Transverse colon (tissue), 4 donors: ENCODE results near the gene ATP13A5. TPM values are rescaled to one million over a fixed set of nuclear protein-coding genes. Genes with fewer than 3 reads are reported as not detected.

Source experiments
- DNase-seq: peaks from one replicate; pipeline ENCODE4 v3.0.0-alpha.2; 2019
- H3K27ac ChIP-seq, 4 donors: fragments of 200-600 bp; sonication (generic); 2 replicates each; pipeline ENCODE4 v1.5.1; 2016 to 2018; ENCODE audit warnings: inconsistent platforms in 4 of 4
- H3K27me3 ChIP-seq: fragments of 200-600 bp; sonication (generic); 2 replicates; pipeline ENCODE4 v1.5.1; 2017; ENCODE audit warnings: inconsistent platforms
- H3K36me3 ChIP-seq, 4 donors: fragments of 200-600 bp; sonication (generic); 2 replicates each; pipeline ENCODE4 v1.5.1; 2017 to 2019; ENCODE audit warnings: inconsistent platforms in 4 of 4
- H3K4me1 ChIP-seq, 4 donors: fragments of 200-600 bp; sonication (generic); 2 replicates each; pipeline ENCODE4 v1.5.1; 2017 to 2020; ENCODE audit warnings: inconsistent platforms in 4 of 4
- H3K4me3 ChIP-seq, 4 donors: fragments of 200-600 bp; sonication (generic); 1 replicate in 1 of 4; 2 replicates in 3 of 4; pipeline versions ENCODE4 v1.5.1 to v1.6.1; 2017 to 2019; ENCODE audit warnings: inconsistent platforms in 4 of 4
- H3K9me3 ChIP-seq, 2 donors: fragments of 200-600 bp; sonication (generic); 2 replicates each; pipeline ENCODE4 v1.5.1; 2017 to 2019; ENCODE audit warnings: inconsistent platforms in 2 of 2
- EP300 ChIP-seq: sonication (generic); formaldehyde crosslinking; IDR thresholded peaks from one replicate; pipeline ENCODE4 v1.6.1; 2017; ENCODE audit warnings: antibody characterized with exemption, low read depth
- POLR2A ChIP-seq: fragments of 450-650 bp; IDR thresholded peaks from one replicate; pipeline ENCODE4 v1.6.1; 2016; ENCODE audit warnings: antibody characterized with exemption, mild to moderate bottlenecking, moderate library complexity
- POLR2AphosphoS5 ChIP-seq, 3 donors: sonication (generic); formaldehyde crosslinking; IDR thresholded peaks; one replicate each; pipeline ENCODE4 v1.6.1; 2016; ENCODE audit warnings: antibody characterized with exemption in 3 of 3
- WGBS, 2 donors: methylation state at CpG; one replicate each; pipeline ENCODE4 v1.1.5; 2018; ENCODE audit warnings: low coverage in 1 of 2; 5-methylcytosine and 5-hydroxymethylcytosine counted together
- in situ Hi-C, 4 donors: fragments of 200-750 bp; cut with MboI; loops; one replicate each; pipeline versions ENCODE4 v1.15.0 to v1.15.1; 2017; ENCODE audit warnings: low sequenced_read_pairs in 3 of 4, low pct_ligation_motif_present in 1 of 4, low pct_unique_long_range_greater_than_20kb in 1 of 4
- intact Hi-C: fragments of 100-400 bp; cut with DNase I; formaldehyde crosslinking; loops from one replicate; pipeline ENCODE4 v1.15.1; 2023; ENCODE audit warnings: low total_unique reads
- total RNA-seq, 4 donors: library from RNA; depleted of rRNA; stranded (reverse); fragments of >200 nt; gene quantifications; one replicate each; pipeline ENCODE4 v1.1.0, GENCODE V29; 2016
- TF ChIP-seq, protein P1 (sequence below), 5 experiments: fragments of 200-600 bp in 3 of 5; fragments of 450-650 bp in 2 of 5; sonication (generic) in 3 of 5; IDR thresholded peaks; 1 replicate in 2 of 5; 2 replicates in 3 of 5; pipeline ENCODE4 v1.5.1; 2016 to 2017; ENCODE audit warnings: antibody characterized with exemption in 5 of 5, inconsistent platforms in 3 of 5, mild to moderate bottlenecking in 2 of 5, moderate library complexity in 1 of 5

ATP13A5 gene
- total RNA-seq, 4 donors from 2014 or later: not detected

DNA sequence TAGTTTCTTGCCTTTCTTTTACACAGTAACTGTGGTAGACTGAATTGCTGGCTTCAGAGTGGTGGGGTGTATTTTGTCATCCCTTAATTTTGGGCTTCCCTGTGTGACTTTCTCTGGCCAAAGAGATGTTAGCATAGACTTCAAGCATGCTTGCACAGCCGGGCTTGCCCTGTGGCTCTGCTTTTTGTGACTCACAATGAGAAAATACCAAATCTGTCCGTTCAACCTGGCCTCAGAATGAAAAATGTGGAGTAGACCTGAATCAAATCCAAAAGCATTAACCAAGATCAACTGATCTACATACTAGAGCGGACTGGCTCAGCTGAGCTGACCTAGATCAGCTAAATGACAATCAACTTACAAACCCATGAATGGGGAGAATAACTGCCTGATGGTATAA lies 86.2 kb downstream of the ATP13A5 start:
- Histone ChIP-seq H3K27me3 (no peaks in the 10 kb centered on the region), H3K9me3 (no peaks in the 10 kb centered on the region), H3K4me3 (no peak overlapping the region), H3K27ac (no peak overlapping the region), H3K4me1 (no peaks in the 10 kb centered on the region), H3K36me3 (no peaks in the 10 kb centered on the region)
- in situ Hi-C loops: no loop called here
- WGBS, 2 donors: 60 to 69% methylated on average over 3 of the region's 3 CpGs
- no peak for DNase-seq
- intact Hi-C loops: no loop called here
- no peak for TF ChIP-seq EP300
- TF ChIP-seq POLR2A: no peak
- no peak for TF ChIP-seq POLR2AphosphoS5 (IDR thresholded peaks at IDR 0.05)
- TF ChIP-seq, protein P1, sequence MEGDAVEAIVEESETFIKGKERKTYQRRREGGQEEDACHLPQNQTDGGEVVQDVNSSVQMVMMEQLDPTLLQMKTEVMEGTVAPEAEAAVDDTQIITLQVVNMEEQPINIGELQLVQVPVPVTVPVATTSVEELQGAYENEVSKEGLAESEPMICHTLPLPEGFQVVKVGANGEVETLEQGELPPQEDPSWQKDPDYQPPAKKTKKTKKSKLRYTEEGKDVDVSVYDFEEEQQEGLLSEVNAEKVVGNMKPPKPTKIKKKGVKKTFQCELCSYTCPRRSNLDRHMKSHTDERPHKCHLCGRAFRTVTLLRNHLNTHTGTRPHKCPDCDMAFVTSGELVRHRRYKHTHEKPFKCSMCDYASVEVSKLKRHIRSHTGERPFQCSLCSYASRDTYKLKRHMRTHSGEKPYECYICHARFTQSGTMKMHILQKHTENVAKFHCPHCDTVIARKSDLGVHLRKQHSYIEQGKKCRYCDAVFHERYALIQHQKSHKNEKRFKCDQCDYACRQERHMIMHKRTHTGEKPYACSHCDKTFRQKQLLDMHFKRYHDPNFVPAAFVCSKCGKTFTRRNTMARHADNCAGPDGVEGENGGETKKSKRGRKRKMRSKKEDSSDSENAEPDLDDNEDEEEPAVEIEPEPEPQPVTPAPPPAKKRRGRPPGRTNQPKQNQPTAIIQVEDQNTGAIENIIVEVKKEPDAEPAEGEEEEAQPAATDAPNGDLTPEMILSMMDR (IDR thresholded peaks at IDR 0.05): no peak

DNA sequence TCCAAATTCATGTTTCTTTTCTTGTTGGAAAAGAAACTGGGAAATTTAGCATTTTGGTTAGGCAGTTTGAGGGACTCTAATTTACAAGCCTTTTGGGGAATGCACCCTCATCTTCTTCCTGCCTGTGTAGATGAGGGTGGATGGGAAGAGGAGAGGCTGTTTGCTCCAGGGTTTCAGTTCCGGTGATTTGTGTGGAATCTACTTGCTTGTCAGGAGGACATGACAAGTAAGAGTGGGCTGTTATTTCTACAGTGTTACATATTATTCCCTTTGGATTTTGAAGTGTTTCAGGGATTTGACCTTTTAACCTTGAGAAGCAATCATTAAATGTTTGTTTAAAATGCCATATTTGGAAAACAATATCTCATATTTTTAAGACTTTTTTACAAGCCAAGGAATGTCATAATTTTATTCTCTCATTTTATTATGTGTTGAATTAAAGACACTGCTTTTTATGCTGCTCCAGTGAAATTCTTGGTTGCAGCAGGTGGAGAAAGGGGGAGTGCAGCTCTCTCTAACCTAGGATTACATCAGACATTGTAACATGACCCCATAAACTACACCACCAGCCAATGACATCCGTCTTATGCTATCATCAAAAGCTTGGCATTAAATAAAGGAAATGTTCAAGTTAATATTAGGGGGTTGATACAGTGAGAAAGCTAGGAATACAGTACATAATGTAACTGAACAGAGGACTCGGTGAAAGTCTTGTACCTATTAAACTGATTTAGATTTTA lies 107.3 kb downstream of the ATP13A5 start:
- WGBS, 2 donors: 75 to 83% methylated on average over 3 of the region's 3 CpGs
- Histone ChIP-seq H3K27ac (no peak overlapping the region), H3K4me1 (no peaks in the 10 kb centered on the region), H3K27me3 (no peaks in the 10 kb centered on the region), H3K4me3 (no peak overlapping the region), H3K36me3 (no peaks in the 10 kb centered on the region), H3K9me3 (no peaks in the 10 kb centered on the region)
- DNase-seq: no peak
- in situ Hi-C loops: no loop called here
- TF ChIP-seq, protein P1 (IDR thresholded peaks at IDR 0.05): no peak
- TF ChIP-seq EP300 (no peak), POLR2AphosphoS5 (IDR thresholded peaks at IDR 0.05) (no peak), POLR2A (no peak)
- intact Hi-C loops: no loop called here

DNA sequence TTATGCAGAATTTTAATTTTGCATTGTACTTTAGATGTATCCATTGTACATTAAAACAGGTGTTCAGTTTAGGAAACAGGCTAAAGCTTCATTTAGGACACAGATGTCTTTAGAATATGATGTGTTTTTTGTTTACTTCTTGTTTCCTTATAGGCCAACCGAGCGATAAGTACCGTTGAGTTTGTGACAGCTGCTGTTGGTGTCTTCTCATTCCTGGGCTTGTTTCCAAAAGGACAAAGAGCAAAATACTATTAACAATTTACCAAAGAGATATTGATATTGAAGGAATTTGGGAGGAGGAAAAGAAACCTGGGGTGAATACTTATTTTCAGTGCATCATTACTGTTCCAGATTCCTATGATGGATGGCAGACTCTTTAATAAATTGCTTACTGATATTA lies 108.1 kb downstream of the ATP13A5 start:
- Histone ChIP-seq H3K4me1 (no peaks in the 10 kb centered on the region), H3K36me3 (no peaks in the 10 kb centered on the region), H3K27me3 (no peaks in the 10 kb centered on the region), H3K9me3 (no peaks in the 10 kb centered on the region), H3K4me3 (no peak overlapping the region), H3K27ac (no peak overlapping the region)
- in situ Hi-C loops (no loop called here), intact Hi-C loops (no loop called here)
- WGBS, 2 donors: 53 to 77% methylated on average over 3 of the region's 3 CpGs
- no peak for DNase-seq
- TF ChIP-seq POLR2A (no peak), EP300 (no peak), POLR2AphosphoS5 (IDR thresholded peaks at IDR 0.05) (no peak)

DNA sequence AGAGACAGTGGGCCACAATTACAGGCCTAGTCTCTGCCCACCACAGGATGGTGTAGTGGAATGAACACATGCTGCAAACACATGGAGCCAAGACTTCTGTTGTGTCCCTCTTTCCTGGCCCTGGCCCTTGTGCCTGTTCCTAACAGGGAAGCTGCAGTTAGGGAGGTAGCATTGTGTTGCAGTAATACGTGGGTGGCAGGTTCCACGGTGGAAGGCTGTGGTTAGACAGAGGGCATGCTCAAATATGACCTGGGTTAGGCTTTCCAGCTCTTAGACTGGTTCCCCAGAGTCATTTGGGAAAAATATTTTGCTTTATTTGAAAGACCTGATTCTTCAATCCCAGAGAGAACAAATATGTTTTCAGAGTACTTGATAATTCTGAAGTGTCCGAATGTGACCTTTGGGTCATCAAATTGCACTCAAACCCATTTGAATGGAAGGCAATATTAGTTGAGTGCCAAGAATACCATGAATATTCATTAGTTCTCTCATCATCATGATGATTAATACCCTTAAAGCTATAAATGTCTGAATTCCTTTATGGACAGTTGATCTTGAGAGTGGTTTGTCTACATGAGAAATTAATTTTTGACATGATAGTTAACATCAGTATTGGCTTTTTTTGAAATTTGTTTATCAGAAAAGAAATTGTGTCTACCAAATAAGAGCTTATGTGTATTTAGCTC lies 109.1 kb downstream of the ATP13A5 start:
- H3K9me3 ChIP-seq: no peaks in the 10 kb centered on the region
- H3K27ac ChIP-seq: no peak overlapping the region
- H3K36me3 ChIP-seq: no peaks in the 10 kb centered on the region
- intact Hi-C loops (no loop called here), in situ Hi-C loops (no loop called here)
- no peaks in the 10 kb centered on the region for H3K27me3 ChIP-seq
- no peak for DNase-seq
- H3K4me3 ChIP-seq: no peak overlapping the region
- H3K4me1 ChIP-seq: no peaks in the 10 kb centered on the region
- WGBS, 2 donors: 85 to 87% methylated on average over 3 of the region's 3 CpGs
- no peak for TF ChIP-seq POLR2AphosphoS5 (IDR thresholded peaks at IDR 0.05)
- no peak for TF ChIP-seq EP300
- TF ChIP-seq POLR2A: no peak
- TF ChIP-seq, protein P1 (IDR thresholded peaks at IDR 0.05): no peak
